HepG2 (cell line): Measurements from ENCODE around the gene PEAK3. TPM values are rescaled to one million over a fixed set of nuclear protein-coding genes. Genes with fewer than 3 reads are reported as not detected.

ENCODE experiments used
- ELF4 ChIP-seq: sonication (generic); formaldehyde crosslinking; IDR thresholded peaks from 2 replicates; pipeline ENCODE4 v1.5.0; 2020; ENCODE audit warnings: missing genetic modification reagents, mild to moderate bottlenecking, moderate library complexity, borderline replicate concordance
- NCOA2 ChIP-seq: sonication (generic); formaldehyde crosslinking; IDR thresholded peaks from 2 replicates; pipeline ENCODE4 v1.8.0; 2022; ENCODE audit warnings: inconsistent platforms
- PITX1 ChIP-seq: sonication (generic); formaldehyde crosslinking; IDR thresholded peaks from 2 replicates; pipeline ENCODE4 v1.5.1; 2020; ENCODE audit warnings: mild to moderate bottlenecking, missing genetic modification reagents
- PTBP1 ChIP-seq: fragments of 200-400 bp; formaldehyde crosslinking; IDR thresholded peaks from 2 replicates; pipeline ENCODE4 v1.6.1; 2018; ENCODE audit warnings: low read length, low read depth; ENCODE audit not compliant: poor library complexity, severe bottlenecking
- ZBTB8A ChIP-seq: sonication (generic); formaldehyde crosslinking; IDR thresholded peaks from 2 replicates; pipeline ENCODE4 v1.4.0; 2020; ENCODE audit warnings: mild to moderate bottlenecking, low read depth, missing genetic modification reagents, borderline replicate concordance
- ZEB1 ChIP-seq: IDR thresholded peaks from 2 replicates; pipeline ENCODE4 v1.6.1; 2012; ENCODE audit warnings: mild to moderate bottlenecking, low read depth, inconsistent platforms; ENCODE audit not compliant: insufficient replicate concordance
- ZNF124 ChIP-seq: sonication (generic); formaldehyde crosslinking; IDR thresholded peaks from 2 replicates; pipeline ENCODE4 v1.4.0; 2020; ENCODE audit warnings: missing genetic modification reagents
- polyA plus RNA-seq, 8 experiments: library from polyadenylated mRNA; depleted of rRNA in 3 of 8; stranded (reverse) in 7 of 8; unstranded in 1 of 8; fragments of >200 nt; fragmentation: Illumina TruSeq in 4 of 8; extraction: Trizol in 4 of 8; gene quantifications; 2 replicates each; pipeline versions ENCODE4 v1.2.1 to v1.2.3, GENCODE V29; 2011 to 2016; ENCODE audit warnings: low read depth in 4 of 8, missing spikeins in 1 of 8, mixed read lengths in 1 of 8; ENCODE audit not compliant: insufficient read depth in 1 of 8
- total RNA-seq, 5 experiments: library from RNA; depleted of rRNA; stranded (reverse); fragments of >200 nt; fragmentation: Illumina TruSeq; extraction: Trizol; gene quantifications; 2 replicates each; pipeline ENCODE4 v1.2.3, GENCODE V29; 2016; ENCODE audit warnings: low read depth in 1 of 5
- TF ChIP-seq, protein P1 (sequence below): sonication (generic); formaldehyde crosslinking; IDR thresholded peaks from 2 replicates; pipeline ENCODE4 v1.4.0; 2020; ENCODE audit warnings: mild to moderate bottlenecking, missing genetic modification reagents
- TF ChIP-seq, protein P2 (sequence below): sonication (generic); formaldehyde crosslinking; conservative IDR thresholded peaks from 2 replicates; pipeline ENCODE4 v1.4.0; 2020; ENCODE audit warnings: missing genetic modification reagents
- TF ChIP-seq, protein P3 (sequence below): sonication (generic); formaldehyde crosslinking; IDR thresholded peaks from 2 replicates; pipeline ENCODE4 v1.5.0; 2020; ENCODE audit warnings: missing genetic modification reagents
- TF ChIP-seq, protein P4 (sequence below): sonication (generic); formaldehyde crosslinking; IDR thresholded peaks from 2 replicates; pipeline ENCODE4 v1.4.0; 2020; ENCODE audit warnings: mild to moderate bottlenecking, missing genetic modification reagents
- TF ChIP-seq, protein P5 (sequence below): sonication (generic); formaldehyde crosslinking; IDR thresholded peaks from 2 replicates; pipeline ENCODE4 v1.5.0; 2020; ENCODE audit warnings: mild to moderate bottlenecking, missing genetic modification reagents, borderline replicate concordance

PEAK3 gene
- total and polyA plus RNA-seq, 2 of the 13 experiments (the other 11 are each of a cell fraction or from before 2014, with no cell fraction given) = not detected

DNA sequence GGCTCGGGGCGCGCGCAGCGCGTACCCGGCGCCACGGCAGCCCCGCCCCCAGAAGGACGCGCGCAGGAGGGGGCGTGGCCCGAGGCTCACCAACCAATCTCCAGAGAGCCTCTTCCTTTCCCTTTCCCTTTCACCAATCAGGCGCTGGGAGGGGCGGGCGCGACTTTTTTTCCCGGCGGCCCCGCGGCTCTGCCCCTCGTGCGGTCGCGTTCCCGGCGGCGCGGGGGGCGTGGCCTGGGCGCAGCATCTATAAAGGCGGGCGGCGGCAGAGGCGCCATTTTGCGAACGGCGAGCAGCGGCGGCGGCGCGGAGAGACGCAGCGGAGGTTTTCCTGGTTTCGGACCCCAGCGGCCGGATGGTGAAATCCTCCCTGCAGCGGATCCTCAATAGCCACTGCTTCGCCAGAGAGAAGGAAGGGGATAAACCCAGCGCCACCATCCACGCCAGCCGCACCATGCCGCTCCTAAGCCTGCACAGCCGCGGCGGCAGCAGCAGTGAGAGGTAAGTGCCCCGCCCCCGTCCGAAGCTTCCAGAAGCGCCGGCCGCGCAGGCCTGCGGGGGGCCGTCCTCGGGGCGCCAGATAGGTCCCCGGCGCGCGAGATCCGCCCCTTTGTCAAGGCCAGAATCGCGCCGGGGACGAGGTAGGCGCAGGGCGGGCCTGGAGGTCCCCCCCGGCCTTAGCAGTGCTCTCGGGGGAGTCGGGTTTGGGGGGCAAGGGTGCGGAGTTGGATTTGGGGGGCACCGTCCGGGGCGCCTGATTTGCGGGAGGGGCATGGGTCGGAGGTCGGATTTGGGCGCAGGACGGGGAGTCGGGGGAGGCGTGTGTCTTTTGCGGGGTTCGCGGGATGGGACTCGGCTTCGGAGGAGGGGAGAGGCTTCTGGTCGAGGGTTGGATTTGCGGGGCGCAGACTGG lies 12.5 kb downstream of the PEAK3 start (continued):
- TF ChIP-seq, protein P1, sequence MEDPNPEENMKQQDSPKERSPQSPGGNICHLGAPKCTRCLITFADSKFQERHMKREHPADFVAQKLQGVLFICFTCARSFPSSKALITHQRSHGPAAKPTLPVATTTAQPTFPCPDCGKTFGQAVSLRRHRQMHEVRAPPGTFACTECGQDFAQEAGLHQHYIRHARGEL (CRISPR knock-in tag) = no peak
- TF ChIP-seq, protein P2, sequence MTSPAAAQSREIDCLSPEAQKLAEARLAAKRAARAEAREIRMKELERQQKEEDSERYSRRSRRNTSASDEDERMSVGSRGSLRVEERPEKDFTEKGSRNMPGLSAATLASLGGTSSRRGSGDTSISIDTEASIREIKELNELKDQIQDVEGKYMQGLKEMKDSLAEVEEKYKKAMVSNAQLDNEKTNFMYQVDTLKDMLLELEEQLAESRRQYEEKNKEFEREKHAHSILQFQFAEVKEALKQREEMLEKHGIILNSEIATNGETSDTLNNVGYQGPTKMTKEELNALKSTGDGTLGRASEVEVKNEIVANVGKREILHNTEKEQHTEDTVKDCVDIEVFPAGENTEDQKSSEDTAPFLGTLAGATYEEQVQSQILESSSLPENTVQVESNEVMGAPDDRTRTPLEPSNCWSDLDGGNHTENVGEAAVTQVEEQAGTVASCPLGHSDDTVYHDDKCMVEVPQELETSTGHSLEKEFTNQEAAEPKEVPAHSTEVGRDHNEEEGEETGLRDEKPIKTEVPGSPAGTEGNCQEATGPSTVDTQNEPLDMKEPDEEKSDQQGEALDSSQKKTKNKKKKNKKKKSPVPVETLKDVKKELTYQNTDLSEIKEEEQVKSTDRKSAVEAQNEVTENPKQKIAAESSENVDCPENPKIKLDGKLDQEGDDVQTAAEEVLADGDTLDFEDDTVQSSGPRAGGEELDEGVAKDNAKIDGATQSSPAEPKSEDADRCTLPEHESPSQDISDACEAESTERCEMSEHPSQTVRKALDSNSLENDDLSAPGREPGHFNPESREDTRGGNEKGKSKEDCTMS (CRISPR knock-in tag) = no peak
- TF ChIP-seq, protein P3, sequence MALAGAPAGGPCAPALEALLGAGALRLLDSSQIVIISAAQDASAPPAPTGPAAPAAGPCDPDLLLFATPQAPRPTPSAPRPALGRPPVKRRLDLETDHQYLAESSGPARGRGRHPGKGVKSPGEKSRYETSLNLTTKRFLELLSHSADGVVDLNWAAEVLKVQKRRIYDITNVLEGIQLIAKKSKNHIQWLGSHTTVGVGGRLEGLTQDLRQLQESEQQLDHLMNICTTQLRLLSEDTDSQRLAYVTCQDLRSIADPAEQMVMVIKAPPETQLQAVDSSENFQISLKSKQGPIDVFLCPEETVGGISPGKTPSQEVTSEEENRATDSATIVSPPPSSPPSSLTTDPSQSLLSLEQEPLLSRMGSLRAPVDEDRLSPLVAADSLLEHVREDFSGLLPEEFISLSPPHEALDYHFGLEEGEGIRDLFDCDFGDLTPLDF (CRISPR knock-in tag) = peak; percentile 47; the same call in 1 of the 2 replicates
- TF ChIP-seq ELF4 (CRISPR knock-in tag) = no peak
- TF ChIP-seq, protein P4, sequence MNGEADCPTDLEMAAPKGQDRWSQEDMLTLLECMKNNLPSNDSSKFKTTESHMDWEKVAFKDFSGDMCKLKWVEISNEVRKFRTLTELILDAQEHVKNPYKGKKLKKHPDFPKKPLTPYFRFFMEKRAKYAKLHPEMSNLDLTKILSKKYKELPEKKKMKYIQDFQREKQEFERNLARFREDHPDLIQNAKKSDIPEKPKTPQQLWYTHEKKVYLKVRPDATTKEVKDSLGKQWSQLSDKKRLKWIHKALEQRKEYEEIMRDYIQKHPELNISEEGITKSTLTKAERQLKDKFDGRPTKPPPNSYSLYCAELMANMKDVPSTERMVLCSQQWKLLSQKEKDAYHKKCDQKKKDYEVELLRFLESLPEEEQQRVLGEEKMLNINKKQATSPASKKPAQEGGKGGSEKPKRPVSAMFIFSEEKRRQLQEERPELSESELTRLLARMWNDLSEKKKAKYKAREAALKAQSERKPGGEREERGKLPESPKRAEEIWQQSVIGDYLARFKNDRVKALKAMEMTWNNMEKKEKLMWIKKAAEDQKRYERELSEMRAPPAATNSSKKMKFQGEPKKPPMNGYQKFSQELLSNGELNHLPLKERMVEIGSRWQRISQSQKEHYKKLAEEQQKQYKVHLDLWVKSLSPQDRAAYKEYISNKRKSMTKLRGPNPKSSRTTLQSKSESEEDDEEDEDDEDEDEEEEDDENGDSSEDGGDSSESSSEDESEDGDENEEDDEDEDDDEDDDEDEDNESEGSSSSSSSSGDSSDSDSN (CRISPR knock-in tag) = peak; percentile 51
- TF ChIP-seq PTBP1 = no peak
- 0 out of 2 replicates have a peak, but pooled peaks have one; percentile 27 for TF ChIP-seq NCOA2 (CRISPR knock-in tag)
- TF ChIP-seq, protein P5, sequence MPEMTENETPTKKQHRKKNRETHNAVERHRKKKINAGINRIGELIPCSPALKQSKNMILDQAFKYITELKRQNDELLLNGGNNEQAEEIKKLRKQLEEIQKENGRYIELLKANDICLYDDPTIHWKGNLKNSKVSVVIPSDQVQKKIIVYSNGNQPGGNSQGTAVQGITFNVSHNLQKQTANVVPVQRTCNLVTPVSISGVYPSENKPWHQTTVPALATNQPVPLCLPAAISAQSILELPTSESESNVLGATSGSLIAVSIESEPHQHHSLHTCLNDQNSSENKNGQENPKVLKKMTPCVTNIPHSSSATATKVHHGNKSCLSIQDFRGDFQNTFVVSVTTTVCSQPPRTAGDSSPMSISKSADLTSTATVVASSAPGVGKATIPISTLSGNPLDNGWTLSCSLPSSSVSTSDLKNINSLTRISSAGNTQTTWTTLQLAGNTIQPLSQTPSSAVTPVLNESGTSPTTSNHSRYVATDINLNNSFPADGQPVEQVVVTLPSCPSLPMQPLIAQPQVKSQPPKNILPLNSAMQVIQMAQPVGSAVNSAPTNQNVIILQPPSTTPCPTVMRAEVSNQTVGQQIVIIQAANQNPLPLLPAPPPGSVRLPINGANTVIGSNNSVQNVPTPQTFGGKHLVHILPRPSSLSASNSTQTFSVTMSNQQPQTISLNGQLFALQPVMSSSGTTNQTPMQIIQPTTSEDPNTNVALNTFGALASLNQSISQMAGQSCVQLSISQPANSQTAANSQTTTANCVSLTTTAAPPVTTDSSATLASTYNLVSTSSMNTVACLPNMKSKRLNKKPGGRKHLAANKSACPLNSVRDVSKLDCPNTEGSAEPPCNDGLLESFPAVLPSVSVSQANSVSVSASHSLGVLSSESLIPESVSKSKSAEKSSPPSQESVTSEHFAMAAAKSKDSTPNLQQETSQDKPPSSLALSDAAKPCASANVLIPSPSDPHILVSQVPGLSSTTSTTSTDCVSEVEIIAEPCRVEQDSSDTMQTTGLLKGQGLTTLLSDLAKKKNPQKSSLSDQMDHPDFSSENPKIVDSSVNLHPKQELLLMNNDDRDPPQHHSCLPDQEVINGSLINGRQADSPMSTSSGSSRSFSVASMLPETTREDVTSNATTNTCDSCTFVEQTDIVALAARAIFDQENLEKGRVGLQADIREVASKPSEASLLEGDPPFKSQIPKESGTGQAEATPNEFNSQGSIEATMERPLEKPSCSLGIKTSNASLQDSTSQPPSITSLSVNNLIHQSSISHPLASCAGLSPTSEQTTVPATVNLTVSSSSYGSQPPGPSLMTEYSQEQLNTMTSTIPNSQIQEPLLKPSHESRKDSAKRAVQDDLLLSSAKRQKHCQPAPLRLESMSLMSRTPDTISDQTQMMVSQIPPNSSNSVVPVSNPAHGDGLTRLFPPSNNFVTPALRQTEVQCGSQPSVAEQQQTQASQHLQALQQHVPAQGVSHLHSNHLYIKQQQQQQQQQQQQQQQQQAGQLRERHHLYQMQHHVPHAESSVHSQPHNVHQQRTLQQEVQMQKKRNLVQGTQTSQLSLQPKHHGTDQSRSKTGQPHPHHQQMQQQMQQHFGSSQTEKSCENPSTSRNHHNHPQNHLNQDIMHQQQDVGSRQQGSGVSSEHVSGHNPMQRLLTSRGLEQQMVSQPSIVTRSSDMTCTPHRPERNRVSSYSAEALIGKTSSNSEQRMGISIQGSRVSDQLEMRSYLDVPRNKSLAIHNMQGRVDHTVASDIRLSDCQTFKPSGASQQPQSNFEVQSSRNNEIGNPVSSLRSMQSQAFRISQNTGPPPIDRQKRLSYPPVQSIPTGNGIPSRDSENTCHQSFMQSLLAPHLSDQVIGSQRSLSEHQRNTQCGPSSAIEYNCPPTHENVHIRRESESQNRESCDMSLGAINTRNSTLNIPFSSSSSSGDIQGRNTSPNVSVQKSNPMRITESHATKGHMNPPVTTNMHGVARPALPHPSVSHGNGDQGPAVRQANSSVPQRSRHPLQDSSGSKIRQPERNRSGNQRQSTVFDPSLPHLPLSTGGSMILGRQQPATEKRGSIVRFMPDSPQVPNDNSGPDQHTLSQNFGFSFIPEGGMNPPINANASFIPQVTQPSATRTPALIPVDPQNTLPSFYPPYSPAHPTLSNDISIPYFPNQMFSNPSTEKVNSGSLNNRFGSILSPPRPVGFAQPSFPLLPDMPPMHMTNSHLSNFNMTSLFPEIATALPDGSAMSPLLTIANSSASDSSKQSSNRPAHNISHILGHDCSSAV (CRISPR knock-in tag) = no peak
- TF ChIP-seq ZNF124 (CRISPR knock-in tag) = peak; percentile 76; the same call in 1 of the 2 replicates
- TF ChIP-seq ZEB1 = peak; percentile 51
- TF ChIP-seq PITX1 = peak; percentile 30
- no peak for TF ChIP-seq ZBTB8A (CRISPR knock-in tag)
